ENCODE measurements around the gene HOXC6.

The HOXC6 gene

DNA sequence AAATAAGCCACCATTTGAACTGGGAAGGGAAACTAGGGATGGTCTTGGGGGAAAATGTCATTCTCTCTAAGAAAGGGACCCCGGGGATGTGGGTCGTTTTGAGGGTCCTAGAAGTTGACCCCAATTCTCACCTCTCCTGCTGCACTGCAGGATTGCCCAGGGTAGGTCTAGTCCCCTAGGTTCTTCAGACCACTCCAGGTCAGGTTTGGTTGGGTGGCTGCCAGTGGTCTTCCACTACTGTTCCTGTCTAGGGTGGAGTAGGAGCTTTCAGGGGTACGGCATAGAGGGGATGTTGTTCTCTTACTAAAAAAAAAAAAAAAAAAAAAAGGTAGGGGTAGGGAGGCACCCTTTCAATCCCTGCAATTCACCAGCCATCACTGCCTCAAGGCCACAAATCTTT is 12.2 kb upstream of the HOXC6 start:
- DNase-seq: no peak

DNA sequence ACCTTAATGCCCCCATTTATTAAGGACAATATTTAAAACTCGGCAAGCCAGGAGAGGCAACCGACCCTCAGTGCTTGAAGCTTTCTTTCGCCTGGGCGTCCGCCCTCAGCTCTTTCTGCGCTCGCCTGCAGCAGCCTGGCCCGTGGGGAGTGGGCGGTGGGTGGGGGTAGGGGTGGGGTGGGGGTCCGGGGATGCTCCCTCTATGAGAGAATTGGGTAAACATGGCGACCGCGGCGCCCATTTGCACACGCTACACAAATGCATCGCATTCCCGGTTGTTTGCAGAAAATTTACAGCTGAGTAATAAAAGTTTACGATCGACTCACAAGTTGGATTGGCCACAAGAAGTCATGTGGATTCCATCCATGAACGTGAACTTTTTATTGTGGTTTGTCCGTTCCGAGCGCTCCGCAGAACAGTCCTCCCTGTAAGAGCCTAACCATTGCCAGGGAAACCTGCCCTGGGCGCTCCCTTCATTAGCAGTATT is 11.7 kb upstream of the HOXC6 start:
- no peak for DNase-seq

DNA sequence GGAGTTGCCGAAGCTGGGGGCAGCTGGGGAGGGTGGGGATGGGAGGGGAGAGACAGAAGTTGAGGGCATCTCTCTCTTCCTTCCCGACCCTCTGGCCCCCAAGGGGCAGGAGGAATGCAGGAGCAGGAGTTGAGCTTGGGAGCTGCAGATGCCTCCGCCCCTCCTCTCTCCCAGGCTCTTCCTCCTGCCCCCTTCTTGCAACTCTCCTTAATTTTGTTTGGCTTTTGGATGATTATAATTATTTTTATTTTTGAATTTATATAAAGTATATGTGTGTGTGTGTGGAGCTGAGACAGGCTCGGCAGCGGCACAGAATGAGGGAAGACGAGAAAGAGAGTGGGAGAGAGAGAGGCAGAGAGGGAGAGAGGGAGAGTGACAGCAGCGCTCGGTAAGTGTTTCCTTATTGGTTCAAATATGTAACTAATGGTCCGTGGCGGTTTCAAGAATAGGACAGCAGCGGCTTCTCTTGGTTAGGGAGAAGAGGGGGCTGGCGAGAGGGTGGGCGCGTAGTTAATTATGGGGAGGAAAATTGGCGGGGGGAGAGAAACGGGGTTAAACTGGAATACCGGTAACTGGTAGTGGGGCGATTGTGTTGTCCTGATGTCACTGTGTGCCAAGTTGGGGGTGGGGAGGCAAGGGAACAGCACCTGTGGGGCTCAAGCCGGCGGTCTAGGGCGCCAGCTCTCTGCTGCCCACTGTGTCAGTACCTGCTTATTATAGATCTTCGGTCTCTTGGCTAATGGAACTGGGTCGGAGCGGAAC is 11.0 kb upstream of the HOXC6 start:
- no peak for DNase-seq

GRCh38 chr12:54017878-54018467 is 10.3 kb upstream of the HOXC6 start:
- peak; percentile 72 for DNase-seq

DNA sequence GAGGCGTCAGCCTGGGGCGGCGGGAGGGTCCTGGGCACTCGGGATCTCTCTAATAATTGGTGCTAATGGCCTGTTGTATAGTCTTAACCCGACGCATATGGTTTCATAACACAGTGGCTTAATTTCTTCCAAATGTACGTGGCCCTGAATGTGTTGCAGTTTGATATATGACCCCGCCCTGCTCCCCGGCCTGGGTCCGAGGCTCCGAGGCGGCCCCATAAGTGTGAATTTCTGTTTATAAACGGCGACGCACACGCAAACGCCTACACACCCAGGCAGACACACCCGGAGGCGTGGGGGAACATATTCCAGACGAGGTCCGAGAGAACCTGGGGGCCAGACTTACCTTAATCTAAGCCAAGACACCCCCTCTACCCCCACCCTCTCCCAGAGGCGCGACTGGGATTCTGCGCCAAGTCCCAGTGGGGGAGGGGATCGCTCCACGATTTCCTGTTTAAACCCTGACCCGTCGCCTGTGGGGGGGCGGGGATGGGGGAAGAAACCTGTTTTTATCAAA is 9.7 kb upstream of the HOXC6 start:
- DNase-seq: no peak

DNA sequence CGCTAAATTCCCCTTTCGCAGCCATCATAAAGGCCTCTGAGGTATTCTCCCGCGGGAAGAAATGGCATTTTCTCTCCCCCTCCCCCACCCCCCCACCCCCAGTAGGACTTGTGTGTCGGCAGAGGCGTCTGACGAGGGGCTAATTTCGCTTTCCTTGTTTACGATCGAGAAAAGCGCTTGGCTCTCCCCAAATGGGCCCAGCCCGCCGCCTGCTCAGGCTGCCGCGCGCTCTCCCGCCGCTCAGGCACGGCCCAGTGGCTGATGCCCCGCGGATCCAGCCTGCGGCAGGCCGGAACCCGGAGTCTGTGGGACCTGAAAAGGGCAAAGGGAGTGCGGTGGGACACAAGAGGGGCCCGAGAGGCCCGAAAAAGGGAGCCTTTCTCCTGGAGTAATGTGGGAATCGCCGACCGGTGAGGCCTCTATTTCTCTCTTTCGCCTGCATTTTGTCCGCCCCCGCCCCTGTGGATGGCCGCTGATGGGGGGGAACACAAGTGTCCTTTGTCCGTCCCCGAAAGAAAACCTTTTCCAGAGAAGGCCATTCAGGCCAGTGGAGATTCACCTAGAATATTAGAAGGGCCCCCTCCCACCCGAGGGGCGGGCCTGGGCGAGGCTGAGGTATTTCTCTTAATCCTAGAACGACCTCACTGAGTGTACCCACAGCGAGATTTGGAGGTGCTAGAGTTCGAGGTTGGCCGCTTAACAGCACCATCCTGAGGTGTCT is 9.0 kb upstream of the HOXC6 start:
- no peak for DNase-seq

GRCh38 chr12:54019924-54020590 is 8.2 kb upstream of the HOXC6 start:
- no peak for DNase-seq

GRCh38 chr12:54020591-54021405 is 7.4 kb upstream of the HOXC6 start:
- no peak for DNase-seq

- no peak for DNase-seq
These were observed 6.7 kb upstream of the HOXC6 start for GRCh38 chr12:54021432-54022013.

GRCh38 chr12:54022960-54023884 is 5.0 kb upstream of the HOXC6 start:
- DNase-seq: no peak

DNA sequence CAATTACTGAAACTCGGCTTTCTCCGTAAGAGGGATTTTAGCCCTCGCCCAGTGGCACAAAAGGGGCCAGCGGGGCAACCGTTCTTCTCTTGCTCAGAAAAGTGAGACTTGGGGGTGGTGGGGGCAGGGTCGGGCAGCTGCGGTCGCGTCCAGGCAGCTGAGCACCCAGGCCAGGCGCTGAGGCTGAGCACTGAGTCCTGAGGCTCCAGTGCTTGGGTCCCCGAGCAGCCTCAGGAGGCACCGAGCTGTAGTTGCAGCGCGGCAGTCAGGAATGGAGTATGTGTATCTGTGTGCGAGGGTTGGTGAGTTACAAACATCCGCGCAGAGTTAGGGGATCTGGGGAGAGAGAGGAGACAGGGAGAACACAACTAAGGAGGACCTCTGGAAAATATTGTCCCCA is 4.1 kb upstream of the HOXC6 start:
- no peak for DNase-seq

DNA sequence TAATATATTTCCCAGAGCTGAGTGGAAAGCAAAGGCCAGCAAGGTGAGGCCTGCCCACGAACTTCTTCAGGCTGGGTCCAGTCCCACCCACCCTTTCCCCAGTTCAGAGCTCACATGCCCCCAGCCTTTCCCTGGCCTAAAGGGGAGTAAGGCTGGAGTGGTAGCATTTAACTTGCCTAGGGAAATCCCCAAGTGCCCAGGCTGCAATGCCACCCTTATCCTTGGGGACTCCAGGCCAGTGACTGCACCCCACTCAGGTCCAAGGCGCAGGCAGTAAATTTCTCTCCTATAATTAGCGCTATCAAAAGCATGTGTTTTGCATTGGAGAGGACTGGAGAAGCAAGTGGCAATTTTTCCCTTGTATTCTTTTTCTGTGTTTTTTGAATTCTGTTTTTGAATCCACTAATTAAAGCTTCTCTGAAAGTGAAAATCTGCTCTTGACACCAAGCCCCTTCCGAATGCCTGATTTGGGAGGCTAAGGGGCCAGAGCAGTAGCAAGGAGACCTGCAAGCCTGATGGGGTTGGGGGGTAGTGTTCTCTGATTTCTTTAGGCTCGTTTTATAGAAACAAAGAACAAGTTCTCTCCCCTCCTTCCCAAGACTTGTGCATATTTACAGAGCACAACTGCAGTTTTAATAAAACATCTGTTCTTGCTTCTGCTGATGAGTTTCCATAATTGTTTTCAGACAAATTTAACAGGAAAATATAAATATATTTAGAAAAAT is 3.5 kb upstream of the HOXC6 start:
- DNase-seq: no peak

- no peak for DNase-seq
These were observed 2.5 kb upstream of the HOXC6 start for GRCh38 chr12:54025499-54026405.

- DNase-seq: no peak
These were observed 1.4 kb upstream of the HOXC6 start for GRCh38 chr12:54026640-54027441.

DNA sequence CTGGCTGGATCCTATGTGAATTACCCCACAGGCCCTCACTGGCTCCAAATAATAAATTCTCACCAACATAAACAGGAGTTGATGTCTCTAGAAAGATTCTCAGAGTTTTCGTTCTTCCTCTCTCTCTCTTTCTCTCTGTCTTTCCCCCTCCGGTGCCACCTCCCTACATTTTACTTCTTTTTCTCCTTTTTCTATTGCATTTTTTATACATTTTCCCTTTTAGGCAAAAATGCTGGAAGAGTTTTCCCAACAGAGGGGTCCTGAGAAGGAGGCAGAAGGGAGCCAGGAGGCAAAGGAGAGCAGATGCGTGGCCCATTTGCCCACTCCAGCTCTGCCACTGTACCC is 826 bp upstream of the HOXC6 start:
- DNase-seq: no peak

- no peak for DNase-seq
These were observed 1.5 kb downstream of the HOXC6 start for GRCh38 chr12:54029529-54030441.

DNA sequence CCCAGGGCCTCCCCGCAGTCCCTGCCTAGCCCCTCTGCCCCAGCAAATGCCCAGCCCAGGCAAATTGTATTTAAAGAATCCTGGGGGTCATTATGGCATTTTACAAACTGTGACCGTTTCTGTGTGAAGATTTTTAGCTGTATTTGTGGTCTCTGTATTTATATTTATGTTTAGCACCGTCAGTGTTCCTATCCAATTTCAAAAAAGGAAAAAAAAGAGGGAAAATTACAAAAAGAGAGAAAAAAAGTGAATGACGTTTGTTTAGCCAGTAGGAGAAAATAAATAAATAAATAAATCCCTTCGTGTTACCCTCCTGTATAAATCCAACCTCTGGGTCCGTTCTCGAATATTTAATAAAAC is 2.2 kb downstream of the HOXC6 start:
- no peak for DNase-seq
